Ecto neural progenitor cell (in vitro differentiated cells): ENCODE measurements around the gene DLK1.

Experiments used
- DNase-seq: peaks from one replicate; pipeline ENCODE4 v3.0.0-alpha.2; 2018; ENCODE audit warnings: low spot score

The DLK1 gene

DNA sequence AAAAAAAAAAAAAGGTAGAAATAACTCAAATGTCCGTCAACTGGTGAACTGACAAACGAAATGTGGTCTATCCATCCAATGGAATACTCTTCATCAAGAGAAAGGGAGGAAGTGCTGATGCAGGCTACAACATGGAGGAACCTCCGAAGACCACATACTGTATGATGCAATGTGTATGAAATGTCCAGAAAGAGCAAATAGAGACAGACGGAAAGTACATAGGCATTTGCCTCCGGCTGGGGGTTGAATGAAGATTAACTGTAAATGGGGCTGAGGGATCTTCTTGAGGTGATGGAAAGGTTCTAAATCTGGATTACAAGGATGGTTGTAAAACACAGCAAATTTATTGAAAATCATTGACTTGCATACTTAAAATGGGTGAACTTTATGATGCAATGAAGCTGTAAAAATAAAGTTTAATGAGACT, 35.4 kb downstream of the DLK1 start:
- no peak for DNase-seq

DNA sequence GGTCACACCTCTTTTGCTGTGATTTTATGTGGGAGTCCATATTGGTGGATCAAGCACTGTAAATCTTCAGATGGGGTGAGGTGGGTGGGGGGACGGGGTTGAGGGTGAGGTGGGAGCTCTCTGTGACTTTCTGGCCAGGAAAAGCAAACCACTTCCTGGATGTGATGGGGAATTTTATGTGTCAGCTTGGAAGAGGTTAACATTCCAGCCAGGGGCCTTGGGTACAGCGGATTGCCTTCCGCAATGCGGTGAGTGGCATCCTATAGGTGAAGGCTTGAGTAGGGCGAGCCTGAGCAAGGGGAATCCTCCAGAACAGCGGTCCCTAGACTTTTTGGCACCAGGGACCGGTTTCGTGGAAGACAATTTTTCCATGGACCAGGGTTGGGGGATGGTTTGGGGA, 36.2 kb downstream of the DLK1 start:
- peak; percentile 24 for DNase-seq

DNA sequence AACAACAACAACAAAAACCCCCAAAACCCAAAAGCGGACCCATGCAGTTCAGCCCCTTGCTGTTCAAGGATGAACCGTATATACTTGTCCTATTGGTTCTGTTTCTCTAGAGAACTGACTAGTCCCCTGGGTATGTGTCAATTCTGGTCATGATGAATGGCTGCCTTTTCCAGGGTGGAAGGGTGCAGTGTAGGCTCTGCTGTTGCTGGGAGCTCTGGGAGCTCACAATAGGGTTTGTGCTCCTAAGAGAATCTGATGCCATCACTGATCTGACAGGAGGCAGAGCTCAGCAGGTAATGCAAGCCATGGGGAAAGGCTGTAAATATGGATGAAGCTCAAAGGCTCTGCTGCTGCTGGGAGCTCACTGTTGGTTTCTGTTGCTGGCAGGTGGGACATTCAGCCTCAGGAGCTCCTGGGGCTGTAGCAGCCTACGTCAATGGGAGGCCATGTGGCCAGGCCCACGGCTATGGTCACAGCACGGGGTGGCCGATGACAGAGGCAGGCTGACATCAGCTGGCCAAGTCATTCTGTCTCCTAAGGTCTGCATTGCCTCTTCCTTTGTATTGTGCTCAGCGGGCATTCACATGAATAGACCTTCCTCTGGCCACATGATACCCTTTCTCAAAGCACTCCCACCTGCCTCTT, 37.9 kb downstream of the DLK1 start:
- DNase-seq, result peak; percentile 50

DNA sequence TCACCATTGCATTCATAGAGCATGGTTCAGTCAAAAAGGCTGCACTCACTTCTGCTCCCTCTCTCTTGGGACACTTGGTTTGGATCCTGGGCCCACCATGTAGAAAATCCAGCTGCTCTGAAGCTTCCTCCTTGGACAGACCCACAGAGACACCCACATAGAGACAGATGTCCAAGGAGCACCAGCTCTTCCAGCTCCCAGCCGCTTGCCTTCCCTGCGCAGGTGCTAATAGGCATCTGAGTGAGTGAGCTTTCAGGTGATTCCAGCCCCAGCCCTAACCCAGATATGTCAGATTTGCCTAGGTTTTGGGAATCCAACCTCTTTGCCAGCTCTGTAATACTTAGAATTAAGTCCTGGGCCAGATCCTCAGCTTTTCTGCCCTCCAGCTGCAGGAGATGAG, 38.6 kb downstream of the DLK1 start:
- peak; percentile 28 for DNase-seq

DNA sequence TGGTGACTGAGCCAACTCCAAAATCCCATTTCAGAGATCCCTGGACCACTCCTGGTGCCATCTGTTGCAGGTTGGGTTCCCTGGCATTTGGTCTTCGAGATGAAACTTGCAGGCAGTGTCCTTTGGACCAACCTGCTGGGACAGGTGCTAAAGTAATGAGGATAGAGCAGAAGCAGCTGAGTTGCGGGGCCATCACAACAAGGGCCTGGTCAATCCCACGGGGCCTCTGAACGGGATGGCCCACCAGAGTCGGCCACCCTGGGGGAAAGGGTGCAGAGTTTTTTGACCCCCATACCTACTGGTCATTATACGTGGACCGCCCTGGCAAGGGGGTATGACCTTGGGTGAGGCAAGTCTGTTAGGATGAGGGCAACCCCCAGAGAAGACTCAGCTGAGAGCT, 39.3 kb downstream of the DLK1 start:
- DNase-seq, result peak; percentile 28

DNA sequence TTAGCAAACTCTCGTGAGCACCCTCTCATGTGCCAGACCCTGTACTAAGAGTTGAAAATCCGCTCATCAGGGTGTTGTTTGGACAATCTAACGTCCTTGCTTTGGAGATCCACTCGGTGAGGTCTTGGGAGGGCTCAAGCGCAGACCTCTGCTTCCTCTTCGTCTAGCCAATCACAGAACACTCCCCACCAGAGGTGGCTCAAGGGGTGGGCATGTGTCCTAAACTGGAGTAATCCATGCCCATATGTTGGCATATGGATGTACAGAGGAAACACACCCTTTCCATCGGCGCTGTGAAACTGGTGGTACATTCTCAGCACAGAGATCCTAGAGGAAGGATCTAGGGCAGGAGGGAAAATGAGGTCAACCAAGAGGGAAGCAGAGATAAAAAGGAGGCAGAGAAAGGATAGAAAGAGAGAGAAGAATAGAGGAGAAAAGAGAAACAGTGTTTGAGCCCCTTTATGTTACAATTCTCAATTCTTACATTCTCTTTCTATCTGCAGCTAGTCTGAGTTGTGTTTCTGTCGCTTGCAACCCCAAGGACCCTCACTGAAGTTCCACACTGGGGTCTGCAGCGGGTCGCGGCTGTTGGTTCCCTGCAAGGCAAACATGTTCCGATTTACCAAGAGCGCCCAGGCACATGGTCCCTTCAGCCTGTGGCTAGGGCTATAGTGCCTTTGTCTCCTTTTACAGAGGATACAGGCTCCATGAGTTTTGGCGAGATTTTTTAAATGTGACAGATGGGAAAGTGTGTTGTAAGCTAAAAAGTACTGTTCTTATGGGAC, 40.5 kb downstream of the DLK1 start:
- peak; percentile 24 for DNase-seq

DNA sequence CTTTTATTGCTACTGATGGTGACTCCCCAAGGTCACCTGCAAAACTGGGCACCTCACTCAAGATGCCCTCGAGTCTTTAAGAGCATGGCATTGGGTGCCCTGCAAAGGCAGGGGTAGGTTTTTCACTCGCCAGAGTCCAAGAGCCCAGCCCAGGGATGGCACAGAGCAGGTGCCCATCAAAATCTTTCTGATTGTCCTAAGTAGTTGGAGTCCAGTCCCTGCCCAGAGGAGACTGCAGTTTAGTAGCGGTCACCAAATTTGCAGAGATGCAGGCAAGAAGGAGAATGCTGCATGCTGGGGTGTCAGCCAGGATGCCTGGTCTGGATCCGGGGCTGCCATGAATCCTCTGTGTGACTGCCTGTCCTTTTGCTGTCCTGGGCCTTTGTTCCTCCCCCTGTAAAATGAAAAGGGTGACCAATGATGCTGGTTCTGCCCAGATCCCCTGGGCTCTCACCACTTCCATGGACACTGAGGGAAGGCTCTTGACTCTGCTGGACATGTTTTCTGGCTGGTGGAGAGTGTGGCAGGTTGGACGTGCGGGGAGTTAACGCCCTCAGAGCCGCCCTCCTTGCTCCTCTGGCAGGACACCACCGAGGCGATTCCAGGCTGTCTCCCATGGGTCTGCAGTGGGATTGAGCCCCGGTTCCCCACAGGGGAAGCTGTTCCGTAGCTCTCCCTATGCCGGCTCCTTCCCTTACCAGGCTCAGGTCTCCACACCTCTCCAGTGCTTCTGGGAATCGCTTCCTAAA, 41.3 kb downstream of the DLK1 start:
- DNase-seq, result peak; percentile 26

DNA sequence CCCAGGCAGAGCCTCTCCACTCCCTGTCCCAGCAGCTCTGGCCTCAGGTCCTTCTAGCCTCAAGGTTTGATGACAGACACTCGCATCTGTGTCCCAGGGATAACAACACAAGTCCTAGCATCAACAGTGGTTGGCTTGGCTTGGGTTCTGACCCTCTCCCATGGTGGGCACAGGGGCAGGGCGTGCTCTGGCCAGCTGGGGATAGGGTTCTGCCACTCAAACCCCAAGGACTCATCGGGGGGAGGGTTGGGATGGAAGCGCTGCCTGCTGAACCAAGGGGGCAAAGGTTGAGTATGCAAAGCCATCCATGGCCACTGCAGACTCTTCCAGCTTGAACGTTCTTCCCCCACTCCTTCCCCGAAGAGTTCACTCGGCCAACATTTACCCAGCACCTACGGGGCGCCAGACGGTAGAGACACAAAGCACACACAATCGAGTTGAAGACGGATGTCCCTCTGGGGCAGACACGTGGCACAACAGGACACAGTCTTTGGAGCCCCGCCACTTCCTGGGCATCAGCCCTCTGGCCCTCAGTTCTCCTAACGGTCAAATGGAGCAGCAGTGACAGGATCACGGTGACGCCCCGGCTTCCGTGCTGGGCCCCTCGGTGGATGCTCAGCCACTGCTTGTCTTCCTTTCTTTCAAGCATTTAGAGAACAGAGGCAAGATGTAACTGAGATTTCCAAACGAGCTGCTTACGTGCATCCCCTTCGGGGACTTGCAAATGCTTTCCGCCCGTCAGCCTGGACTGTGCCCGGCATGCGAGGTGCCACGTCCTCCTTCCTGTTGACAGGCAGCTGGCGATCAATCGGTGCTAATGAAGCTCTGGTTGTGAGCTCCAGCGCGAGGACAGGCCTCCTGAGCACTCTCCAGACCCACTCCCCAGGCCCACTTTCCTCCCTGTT, 42.6 kb downstream of the DLK1 start:
- DNase-seq, result peak; percentile 37

DNA sequence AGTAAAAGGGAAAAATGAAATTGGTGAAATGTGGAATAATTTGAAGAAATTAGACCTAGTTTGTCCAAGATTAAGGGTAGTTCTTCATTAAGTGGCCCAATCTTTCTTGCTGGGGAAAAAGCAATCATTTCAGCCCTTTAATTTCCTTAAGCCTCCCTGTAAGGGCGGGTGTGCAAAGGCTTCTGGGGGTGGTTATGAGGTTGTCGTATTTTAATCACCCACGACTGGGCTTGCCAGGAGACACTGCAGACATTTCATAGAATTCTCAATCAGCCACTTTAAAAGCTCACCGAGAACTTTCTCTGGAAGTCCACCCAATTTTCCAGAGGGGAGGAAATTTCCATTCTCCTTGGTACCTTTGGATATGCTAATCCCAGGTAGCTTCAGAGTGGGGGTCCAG, 43.4 kb downstream of the DLK1 start:
- no peak for DNase-seq

DNA sequence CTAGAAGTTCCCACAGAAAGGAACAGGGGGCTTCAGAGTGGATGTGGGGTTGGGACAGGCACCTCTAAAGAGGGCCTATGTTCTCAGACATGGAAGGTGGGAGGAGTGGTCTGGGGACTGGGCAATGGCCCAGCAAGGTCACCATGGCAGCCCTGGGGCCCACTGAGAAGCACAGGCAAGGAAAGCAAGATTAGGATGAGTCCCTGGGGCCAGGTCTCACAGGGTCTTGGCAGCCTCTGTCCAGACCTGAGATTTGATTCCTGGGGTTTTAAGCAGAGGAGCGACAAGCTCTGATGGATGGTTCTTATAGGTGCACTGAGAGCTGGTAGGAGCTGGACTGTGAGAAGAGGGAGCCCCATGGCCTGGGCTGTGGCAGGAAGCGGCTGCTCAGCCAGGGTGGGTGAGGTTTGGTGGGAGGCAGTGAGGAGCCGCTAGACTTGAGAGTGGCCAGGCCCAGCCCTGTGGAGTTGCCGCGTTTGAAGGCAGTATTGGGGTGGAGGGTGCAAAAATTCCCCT, 44.0 kb downstream of the DLK1 start:
- DNase-seq, result no peak

DNA sequence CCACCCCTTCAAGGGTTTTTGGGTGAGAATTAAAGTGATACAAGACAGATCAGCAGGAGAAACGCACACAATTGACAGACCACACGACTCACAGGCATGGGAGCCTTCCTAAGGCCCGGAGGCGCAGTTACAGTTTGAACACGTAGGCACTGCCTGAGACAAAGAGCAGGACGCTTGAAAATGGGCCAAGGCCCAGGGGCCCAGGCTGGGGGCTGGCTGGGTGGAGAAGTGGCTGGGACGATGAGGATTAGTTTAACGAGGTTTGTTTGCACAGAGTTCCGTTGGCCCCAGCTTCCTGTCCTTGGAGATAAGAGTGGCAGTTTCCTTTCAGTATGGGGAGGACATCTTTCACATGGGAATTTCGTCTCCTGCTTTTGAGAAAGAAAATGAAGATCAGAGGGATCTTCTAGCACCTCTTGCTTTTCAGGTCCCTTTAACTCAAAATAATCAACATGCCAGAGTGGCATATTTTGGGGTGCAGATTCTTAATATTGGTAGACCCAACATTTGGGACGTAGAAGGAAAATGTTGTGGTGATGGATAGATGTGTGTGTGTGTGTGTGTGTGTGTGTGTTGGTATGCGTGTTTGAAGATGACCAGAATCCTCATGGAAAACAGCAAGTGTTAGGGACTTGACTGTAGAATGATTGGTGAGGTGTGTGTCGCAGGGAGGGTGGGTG, 44.6 kb downstream of the DLK1 start:
- peak; percentile 38 for DNase-seq

DNA sequence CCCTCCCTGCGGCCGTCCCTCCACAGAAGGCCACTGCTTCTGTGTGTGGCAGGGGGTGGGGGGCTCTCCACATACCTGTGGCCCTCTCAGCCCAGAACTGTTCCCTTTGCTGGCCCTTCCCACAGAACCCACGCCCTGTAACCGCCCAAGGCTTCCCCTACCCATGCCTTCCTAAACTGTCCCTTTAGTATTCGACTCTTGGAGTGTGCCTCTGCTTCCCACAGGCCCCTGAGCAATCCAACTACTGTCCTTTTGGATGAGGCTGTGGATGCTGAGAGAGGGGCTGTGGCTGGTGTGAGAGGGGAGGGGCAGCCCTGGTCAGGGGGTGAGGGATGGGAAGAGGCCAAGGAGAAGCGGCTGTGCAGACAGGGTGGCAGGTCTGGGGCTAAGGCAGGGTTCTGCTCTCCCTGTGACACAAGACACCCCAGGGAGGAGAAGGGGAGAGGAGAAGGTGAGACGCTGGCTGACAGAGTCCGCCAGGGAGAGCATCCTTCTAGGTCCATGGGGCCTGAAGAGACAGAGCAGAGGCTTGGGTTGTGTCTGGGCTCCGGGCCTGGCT, 46.0 kb downstream of the DLK1 start:
- DNase-seq, result no peak

DNA sequence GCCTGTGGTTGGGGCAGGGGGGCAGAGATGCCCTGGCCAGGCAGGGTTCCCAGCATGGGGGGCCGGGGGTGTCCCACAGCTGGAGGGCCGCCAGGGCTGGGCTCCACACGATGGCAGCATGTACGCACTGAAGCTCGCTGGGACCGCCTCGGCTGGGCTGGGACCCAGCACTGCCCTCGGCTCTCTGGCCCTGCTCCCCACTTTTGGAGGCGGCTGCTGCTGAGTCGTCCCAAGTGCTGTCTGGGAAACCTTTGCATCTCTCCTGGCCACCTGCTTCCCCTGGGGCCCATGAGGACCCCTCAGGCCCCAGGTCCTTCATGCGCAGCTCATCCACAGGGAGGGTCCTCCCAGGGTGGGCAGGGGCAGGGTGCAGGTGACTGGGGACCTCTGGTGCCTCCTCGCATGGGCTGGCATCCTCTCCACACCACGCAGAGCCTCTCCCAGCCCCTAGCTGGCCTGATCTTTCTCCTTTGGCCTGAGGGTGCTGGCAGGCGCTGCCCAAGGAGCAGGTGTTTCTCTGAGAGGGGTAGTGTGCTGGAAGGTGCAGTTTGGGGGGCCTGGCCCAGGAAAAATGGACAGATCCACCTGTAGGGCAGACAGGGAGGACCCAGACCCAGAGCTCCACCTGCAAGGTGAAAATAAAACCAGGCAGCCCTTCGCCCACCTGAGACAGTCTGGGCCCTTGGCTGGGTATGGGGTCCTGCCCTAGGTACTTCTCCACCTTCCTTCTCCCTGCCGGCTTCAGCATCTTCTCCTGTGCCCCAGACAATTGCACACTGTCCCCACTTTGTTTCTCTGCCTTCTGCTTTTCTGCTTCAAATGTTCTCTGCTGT, 46.9 kb downstream of the DLK1 start:
- peak; percentile 31 for DNase-seq

DNA sequence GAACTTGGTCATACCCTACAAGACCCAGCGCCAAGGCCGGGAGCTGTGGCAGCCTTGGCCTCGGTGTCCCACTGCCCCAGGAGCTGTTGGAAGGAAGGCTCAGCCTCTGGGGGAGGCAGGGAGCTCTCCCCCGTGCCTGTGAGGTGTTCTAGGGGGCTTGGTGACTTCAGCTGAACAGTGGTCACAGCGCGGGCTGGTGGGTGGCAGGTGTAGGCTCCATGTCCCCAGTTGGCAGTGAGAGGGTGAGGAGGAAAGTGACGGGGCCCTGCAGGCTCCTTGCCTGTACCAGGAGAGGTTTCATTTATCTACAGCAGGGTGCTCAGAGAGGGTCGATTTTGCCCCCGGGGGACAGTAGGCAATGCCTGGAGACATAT, 47.5 kb downstream of the DLK1 start:
- peak; percentile 39 for DNase-seq

DNA sequence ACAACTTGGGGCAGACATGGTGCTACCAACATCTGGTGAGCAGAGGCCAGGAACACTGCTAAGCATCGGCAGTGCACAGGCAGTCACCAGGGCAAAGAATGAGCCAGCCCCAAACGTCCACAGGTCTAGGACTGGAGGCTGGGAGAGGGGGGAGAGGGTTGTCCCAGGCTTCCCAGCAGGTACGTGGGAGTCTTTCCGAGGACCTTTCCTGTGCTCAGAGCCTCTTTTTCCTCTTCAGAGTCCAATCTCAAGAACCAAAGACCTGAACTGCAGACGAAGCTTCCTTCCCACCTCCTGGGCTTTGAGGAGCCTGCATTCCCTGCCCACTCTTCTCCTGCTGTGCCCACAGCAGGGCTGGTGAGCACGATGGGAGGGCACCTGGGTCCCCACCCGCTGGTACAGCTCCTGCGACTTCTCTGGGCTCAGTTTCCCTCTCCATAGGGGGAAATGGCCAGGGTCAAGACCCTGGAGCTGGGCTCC, 48.7 kb downstream of the DLK1 start:
- peak; percentile 38 for DNase-seq

DNA sequence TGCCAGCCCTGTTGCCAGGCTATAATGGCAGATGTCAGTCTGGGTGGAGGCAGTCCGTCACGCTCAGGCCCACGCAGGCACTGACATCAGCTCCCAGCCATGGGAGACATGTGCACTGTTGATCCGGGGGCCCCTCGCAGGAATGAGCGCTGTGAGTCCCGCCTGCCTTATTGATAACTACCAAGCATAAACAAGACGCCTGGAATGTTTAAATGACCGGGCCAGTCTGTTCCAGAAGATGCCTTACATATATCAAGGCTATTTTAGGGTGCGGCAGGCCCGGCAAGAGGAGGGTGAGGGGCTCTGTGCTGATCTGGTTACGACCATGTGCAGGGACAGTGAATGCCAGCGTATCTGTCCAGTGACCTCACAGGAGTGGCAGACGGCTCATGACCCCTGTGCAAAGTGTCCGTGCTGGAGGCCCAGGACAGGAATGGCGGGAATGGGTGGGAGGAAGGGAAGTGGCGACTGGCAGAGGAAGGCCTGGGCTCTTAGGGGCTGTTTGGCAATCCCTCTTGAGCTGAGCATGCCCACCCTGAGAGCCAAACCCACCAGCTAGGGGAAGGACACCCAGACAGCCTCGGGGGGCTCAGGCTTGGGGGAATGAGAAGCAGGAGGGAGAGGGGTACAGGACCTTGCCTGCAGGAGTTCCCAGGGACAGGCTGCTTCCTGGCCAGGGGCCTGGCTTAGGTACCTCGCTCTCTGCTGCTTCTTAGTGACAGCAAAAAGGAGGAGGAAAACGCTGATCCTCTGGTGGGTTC, 49.3 kb downstream of the DLK1 start:
- peak; percentile 43 for DNase-seq

DNA sequence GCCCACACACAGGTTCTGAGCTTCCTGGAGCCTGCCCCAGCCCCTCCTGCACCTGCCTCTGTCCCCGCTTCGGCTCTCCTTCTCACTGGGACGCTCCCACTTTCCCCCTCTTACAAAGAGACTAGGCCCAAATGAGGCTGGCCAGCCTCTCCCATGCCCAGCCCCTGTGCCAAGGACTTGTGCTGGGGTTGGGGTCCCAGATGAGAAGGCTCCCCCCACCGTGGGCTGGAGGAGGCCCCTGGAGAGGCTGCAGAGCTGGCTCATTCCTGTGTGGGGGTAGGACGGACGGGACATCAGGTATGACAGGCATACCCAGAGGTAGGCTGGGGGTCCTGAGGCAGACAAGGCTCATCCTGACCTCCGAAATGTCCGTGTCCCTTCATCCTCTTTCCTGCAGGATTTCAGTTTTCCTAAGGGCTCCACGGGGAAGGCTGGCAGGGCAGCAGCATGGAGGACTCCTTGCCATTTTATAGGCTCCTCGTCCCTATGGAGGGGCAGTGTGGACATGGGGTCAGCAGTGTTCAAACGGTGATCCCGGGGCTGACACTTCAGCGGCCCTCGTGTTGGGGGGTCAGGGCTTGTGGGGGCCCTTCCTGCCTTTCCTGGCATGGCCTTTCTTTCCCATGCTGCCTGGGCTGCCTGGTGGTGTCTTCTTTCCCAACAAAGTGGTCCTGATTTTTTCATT, 50.1 kb downstream of the DLK1 start:
- DNase-seq, result peak; percentile 40

DNA sequence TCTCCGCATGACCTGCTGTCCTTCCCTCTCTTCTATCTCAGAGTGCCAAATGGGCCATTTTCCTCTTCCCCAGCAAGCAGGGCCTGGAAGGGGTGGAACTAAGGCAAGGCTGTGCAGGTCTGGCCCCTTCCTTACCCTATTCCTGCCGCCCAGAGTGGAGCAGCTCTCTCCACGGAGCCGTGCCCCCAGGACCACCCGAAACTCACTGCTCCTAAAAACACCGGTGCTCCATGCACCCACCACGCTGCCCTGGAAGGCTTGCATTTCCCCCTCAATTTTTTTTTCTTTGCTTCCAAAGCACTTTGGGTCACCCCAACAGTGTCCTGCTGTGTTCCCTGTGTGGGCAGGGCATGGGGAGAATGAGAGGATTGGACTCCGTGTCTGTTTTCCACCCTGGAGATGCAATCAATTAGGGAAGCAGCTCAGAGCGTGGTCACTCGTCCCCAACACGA, 50.7 kb downstream of the DLK1 start:
- no peak for DNase-seq
